Ovary (tissue), 3 donors: ENCODE results near the gene CBLN3.

ENCODE experiments used
- EP300 ChIP-seq: sonication (generic); formaldehyde crosslinking; IDR thresholded peaks from one replicate; pipeline ENCODE4 v1.6.1; 2017; ENCODE audit warnings: antibody characterized with exemption
- POLR2A ChIP-seq: fragments of 450-650 bp; IDR thresholded peaks from one replicate; pipeline ENCODE4 v1.6.1; 2017; ENCODE audit warnings: antibody characterized with exemption, mild to moderate bottlenecking, moderate library complexity
- TF ChIP-seq, protein P1 (sequence below), 3 donors: fragments of 450-650 bp in 2 of 3; fragments of 200-600 bp in 1 of 3; IDR thresholded peaks; one replicate each; pipeline versions ENCODE4 v1.5.1 to v1.8.0; 2016 to 2022; ENCODE audit warnings: antibody characterized with exemption in 3 of 3, mild to moderate bottlenecking in 1 of 3
- donor health status: DM: no; HTN: no; CAD: no.

GRCh38 chr14:24404814-24405213 lies 24.7 kb downstream of the CBLN3 start:
- TF ChIP-seq, protein P1, sequence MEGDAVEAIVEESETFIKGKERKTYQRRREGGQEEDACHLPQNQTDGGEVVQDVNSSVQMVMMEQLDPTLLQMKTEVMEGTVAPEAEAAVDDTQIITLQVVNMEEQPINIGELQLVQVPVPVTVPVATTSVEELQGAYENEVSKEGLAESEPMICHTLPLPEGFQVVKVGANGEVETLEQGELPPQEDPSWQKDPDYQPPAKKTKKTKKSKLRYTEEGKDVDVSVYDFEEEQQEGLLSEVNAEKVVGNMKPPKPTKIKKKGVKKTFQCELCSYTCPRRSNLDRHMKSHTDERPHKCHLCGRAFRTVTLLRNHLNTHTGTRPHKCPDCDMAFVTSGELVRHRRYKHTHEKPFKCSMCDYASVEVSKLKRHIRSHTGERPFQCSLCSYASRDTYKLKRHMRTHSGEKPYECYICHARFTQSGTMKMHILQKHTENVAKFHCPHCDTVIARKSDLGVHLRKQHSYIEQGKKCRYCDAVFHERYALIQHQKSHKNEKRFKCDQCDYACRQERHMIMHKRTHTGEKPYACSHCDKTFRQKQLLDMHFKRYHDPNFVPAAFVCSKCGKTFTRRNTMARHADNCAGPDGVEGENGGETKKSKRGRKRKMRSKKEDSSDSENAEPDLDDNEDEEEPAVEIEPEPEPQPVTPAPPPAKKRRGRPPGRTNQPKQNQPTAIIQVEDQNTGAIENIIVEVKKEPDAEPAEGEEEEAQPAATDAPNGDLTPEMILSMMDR (IDR thresholded peaks at IDR 0.05), result no peak
- no peak for TF ChIP-seq POLR2A
- no peak for TF ChIP-seq EP300
